ENCODE data around the gene SERTAD3. TPM values are rescaled to one million over a fixed set of nuclear protein-coding genes. Genes with fewer than 3 reads are reported as not detected.

Gene SERTAD3
- total RNA-seq, 1 experiment from 2014 or later, result 52.2 TPM

DNA sequence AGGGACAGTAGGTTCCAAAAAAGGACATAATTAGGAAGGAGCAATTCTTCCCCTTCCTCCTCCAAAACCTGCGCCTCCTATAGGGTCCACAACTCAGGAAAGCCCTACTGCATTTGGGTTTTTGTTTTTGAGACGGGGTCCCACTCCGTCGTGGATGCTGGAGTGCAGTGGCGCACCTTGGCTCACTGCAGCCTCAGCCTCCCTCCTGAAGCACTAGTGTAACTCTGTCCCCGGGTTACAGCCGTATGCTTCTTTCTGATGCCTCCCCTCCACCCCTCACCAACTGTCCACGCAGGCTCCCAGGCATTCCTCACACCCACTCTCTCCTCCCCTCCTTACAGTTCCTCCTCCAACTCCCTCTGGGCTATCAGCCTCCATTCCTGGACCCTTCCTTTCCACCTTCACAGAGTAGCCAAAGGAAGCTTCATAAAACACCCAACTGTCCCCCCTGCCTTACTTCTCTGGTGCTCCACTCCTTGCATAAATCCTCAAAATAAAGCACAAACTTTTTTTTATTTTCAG, 2.2 kb upstream of the SERTAD3 start:
- Histone ChIP-seq H3K36me3 (ENCODE audit: control insufficient read depth, insufficient read depth, low read length) (peaks cover 10% of the 10 kb centered on the region), H3K27me3 (replicated peaks; ENCODE audit: control insufficient read depth, insufficient read depth, low read length) (no peaks in the 10 kb centered on the region), H3K4me3 (ENCODE audit: low read depth, low read length) (no peak overlapping the region), H3K9me3 (no peaks in the 10 kb centered on the region), H3K4me1 (peaks cover 23% of the 10 kb centered on the region)
- Mint-ChIP-seq H3K4me1 (ENCODE audit: low read depth, unreplicated experiment) (peaks cover 9% of the 10 kb centered on the region), H3K9me3 (ENCODE audit: unreplicated experiment) (no peaks in the 10 kb centered on the region), H3K27me3 (ENCODE audit: insufficient read depth, unreplicated experiment) (no peaks in the 10 kb centered on the region), H3K36me3 (ENCODE audit: insufficient read depth, unreplicated experiment) (peaks cover 47% of the 10 kb centered on the region), H3K27ac (ENCODE audit: unreplicated experiment) (peak overlapping the region; percentile 98), H3K4me3 (ENCODE audit: unreplicated experiment) (no peak overlapping the region)
- POLR2A ChIA-PET, result no interaction called here
- CTCF ChIA-PET, result interaction anchor here (0.8 kb wide), 1 partner anchor 57 kb away, joined by 3 read pairs; no protein-coding TSS in a partner anchor
- no TSS peak for BruUV-seq (replicated peaks)
- TF ChIP-seq CTCF (IDR thresholded peaks at IDR 0.05; ENCODE audit: insufficient read depth in 1 of 2, low read depth in 1 of 2, low read length in 1 of 2, severe bottlenecking in 1 of 2, unreplicated experiment in 1 of 2), result no peak
- DNase-seq, result no peak
- intact Hi-C loops (cut with micrococcal nuclease; ENCODE audit: unreplicated experiment), result no loop called here

DNA sequence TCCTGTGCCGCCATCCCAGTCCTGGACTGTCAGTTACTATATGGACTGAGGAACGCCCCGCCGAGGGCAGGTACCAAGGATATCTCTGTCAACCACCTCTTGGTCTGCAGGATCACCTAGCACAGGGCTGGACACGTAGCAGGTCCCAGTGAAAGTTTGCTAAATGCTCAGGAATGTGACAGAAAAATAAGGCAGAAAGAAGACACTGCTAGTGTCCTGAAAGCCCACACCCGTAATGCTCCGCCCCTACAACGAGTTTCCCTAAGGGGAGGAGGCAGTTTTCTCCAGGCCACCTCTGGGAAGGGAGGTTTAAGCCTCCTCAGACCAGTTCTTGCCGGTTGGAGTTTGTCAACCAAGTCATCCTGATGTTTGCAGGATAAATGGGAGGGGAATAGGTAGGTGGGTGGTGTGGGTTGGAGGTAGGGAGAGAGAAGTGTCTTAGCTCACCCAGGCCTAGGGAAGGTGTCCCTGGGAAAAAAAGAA, 1.7 kb upstream of the SERTAD3 start:
- Histone ChIP-seq H3K4me1 (peaks cover 23% of the 10 kb centered on the region), H3K9me3 (no peaks in the 10 kb centered on the region), H3K4me3 (ENCODE audit: low read depth, low read length) (no peak overlapping the region), H3K36me3 (ENCODE audit: control insufficient read depth, insufficient read depth, low read length) (peaks cover 10% of the 10 kb centered on the region), H3K27me3 (replicated peaks; ENCODE audit: control insufficient read depth, insufficient read depth, low read length) (no peaks in the 10 kb centered on the region)
- Mint-ChIP-seq H3K27me3 (ENCODE audit: insufficient read depth, unreplicated experiment) (no peaks in the 10 kb centered on the region), H3K27ac (ENCODE audit: unreplicated experiment) (peak overlapping the region; percentile 98), H3K4me1 (ENCODE audit: low read depth, unreplicated experiment) (peaks cover 9% of the 10 kb centered on the region), H3K4me3 (ENCODE audit: unreplicated experiment) (peak overlapping the region; percentile 54), H3K36me3 (ENCODE audit: insufficient read depth, unreplicated experiment) (peaks cover 50% of the 10 kb centered on the region), H3K9me3 (ENCODE audit: unreplicated experiment) (no peaks in the 10 kb centered on the region)
- intact Hi-C loops (cut with micrococcal nuclease; ENCODE audit: unreplicated experiment), result no loop called here
- ChIA-PET CTCF (no interaction called here), POLR2A (no interaction called here)
- no peak for TF ChIP-seq CTCF (IDR thresholded peaks at IDR 0.05; ENCODE audit: insufficient read depth in 1 of 2, low read depth in 1 of 2, low read length in 1 of 2, severe bottlenecking in 1 of 2, unreplicated experiment in 1 of 2)
- peak; percentile 73 to 84 for DNase-seq
- no TSS peak for BruUV-seq (replicated peaks)

DNA sequence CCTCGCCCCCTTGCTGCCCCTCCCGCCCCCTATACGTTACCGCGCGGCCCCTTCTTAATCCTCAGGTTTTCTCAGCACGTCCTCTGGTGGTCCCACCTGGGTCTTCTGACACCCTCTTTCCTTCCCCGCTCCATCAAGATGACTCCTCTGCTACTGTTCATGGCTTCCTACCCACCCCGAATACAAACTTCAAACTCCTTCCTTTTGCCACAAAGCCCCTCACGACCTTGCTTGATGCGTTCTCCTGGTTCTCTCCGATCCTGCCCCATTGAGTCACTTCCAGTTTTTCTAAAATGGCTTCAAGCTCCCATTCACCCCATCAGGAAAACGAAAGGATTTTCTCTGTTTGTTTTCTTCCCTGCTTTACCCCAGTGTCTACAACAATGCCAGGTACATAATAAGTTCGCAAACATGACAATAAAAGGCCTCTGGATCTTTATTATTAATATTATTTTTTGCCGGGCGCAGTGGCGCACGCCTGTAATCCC, 734 bp upstream of the SERTAD3 start:
- Histone ChIP-seq H3K9me3 (no peaks in the 10 kb centered on the region), H3K4me1 (peaks cover 23% of the 10 kb centered on the region), H3K4me3 (ENCODE audit: low read depth, low read length) (peak overlapping the region; percentile 90), H3K36me3 (ENCODE audit: control insufficient read depth, insufficient read depth, low read length) (peaks cover 10% of the 10 kb centered on the region), H3K27me3 (replicated peaks; ENCODE audit: control insufficient read depth, insufficient read depth, low read length) (no peaks in the 10 kb centered on the region)
- Mint-ChIP-seq H3K4me1 (ENCODE audit: low read depth, unreplicated experiment) (peaks cover 9% of the 10 kb centered on the region), H3K27ac (ENCODE audit: unreplicated experiment) (peak overlapping the region; percentile 98), H3K36me3 (ENCODE audit: insufficient read depth, unreplicated experiment) (peaks cover 55% of the 10 kb centered on the region), H3K4me3 (ENCODE audit: unreplicated experiment) (peak overlapping the region; percentile 97), H3K27me3 (ENCODE audit: insufficient read depth, unreplicated experiment) (no peaks in the 10 kb centered on the region), H3K9me3 (ENCODE audit: unreplicated experiment) (no peaks in the 10 kb centered on the region)
- ChIA-PET POLR2A (interaction anchor here (0.6 to 2.6 kb wide), 3 partner anchors 9 to 24 kb away, joined by 3 to 10 read pairs (median 8); no protein-coding TSS in a partner anchor), CTCF (interaction anchor here (1.0 kb wide), 1 partner anchor 140 kb away, joined by 5 read pairs; no protein-coding TSS in a partner anchor)
- no peak for DNase-seq
- intact Hi-C loops (cut with micrococcal nuclease; ENCODE audit: unreplicated experiment), result loop anchor here (1.0 kb wide), 3 partner anchors 19 to 140 kb away; no protein-coding TSS in a partner anchor
- TF ChIP-seq CTCF (IDR thresholded peaks at IDR 0.05; ENCODE audit: insufficient read depth in 1 of 2, low read depth in 1 of 2, low read length in 1 of 2, severe bottlenecking in 1 of 2, unreplicated experiment in 1 of 2), result peak in 1 of 2 experiments; percentile 61
- BruUV-seq (replicated peaks), result TSS peak; percentile 95
